OCI-LY7 (cell line): ENCODE results near the gene PAM16. TPM values are rescaled to one million over a fixed set of nuclear protein-coding genes. Genes with fewer than 3 reads are reported as not detected.

Experiments
- BruUV-seq: library from RNA; stranded (reverse); fragments of 400-500 nt; replicated peaks from 2 replicates; lab custom pipeline; 2021; lab: Mats Ljungman, UMichigan
- CTCF ChIA-PET: fragments of 300-600 bp; sonication (Branson Sonifier 250); formaldehyde crosslinking; loops from one replicate; lab custom pipeline; 2022; ENCODE audit warnings: antibody characterized with exemption; ENCODE audit not compliant: unreplicated experiment; lab: Charles Lee
- POLR2A ChIA-PET: fragments of 300-600 bp; sonication (Branson Sonifier 250); formaldehyde crosslinking; loops from one replicate; lab custom pipeline; 2022; ENCODE audit warnings: antibody characterized with exemption; lab: Charles Lee
- DNase-seq: peaks from one replicate; pipeline ENCODE4 v3.0.0-alpha.2; 2015; ENCODE audit warnings: low spot score
- H2AFZ ChIP-seq: fragments of 200-600 bp; sonication (generic), shearing (Covaris generic); 2 replicates; pipeline ENCODE4 v1.6.1; 2014; ENCODE audit warnings: mild to moderate bottlenecking, antibody characterized with exemption, low read length, moderate library complexity
- H3K27ac ChIP-seq: fragments of 200-600 bp; sonication (generic); 2 replicates; pipeline ENCODE4 v1.5.1; 2014; ENCODE audit warnings: mixed run types, low read depth, mild to moderate bottlenecking, moderate library complexity, low read length, inconsistent platforms; ENCODE audit not compliant: poor library complexity, severe bottlenecking
- H3K36me3 ChIP-seq: fragments of 200-600 bp; sonication (generic); 2 replicates; pipeline ENCODE4 v1.6.1; 2014; ENCODE audit warnings: mild to moderate bottlenecking, antibody characterized with exemption, low read length, moderate library complexity, mixed read lengths; ENCODE audit not compliant: insufficient read depth
- H3K4me1 ChIP-seq: fragments of 200-600 bp; sonication (generic); 2 replicates; pipeline ENCODE4 v1.5.1; 2014; ENCODE audit warnings: mild to moderate bottlenecking, low read length; ENCODE audit not compliant: insufficient read depth, poor library complexity, severe bottlenecking
- H3K4me2 ChIP-seq: fragments of 200-600 bp; sonication (generic); 2 replicates; pipeline ENCODE4 v1.6.1; 2014; ENCODE audit warnings: mild to moderate bottlenecking, low read length
- H3K4me3 ChIP-seq: fragments of 200-600 bp; sonication (generic); 2 replicates; pipeline ENCODE4 v1.5.1; 2014; ENCODE audit warnings: mild to moderate bottlenecking, low read depth, low read length; ENCODE audit not compliant: poor library complexity, severe bottlenecking
- H3K79me2 ChIP-seq: fragments of 200-600 bp; sonication (generic); 2 replicates; pipeline ENCODE4 v1.6.1; 2016; ENCODE audit warnings: low read depth, mild to moderate bottlenecking, low read length, moderate library complexity, mixed read lengths; ENCODE audit not compliant: insufficient read depth
- H3K9me2 ChIP-seq: fragments of 200-600 bp; sonication (generic); 2 replicates; pipeline ENCODE4 v1.6.1; 2016; ENCODE audit warnings: mild to moderate bottlenecking, low read length, mixed read lengths; ENCODE audit not compliant: insufficient read depth
- H3K9me3 ChIP-seq: fragments of 200-600 bp; sonication (generic); 2 replicates; pipeline ENCODE4 v1.6.1; 2014; ENCODE audit warnings: mild to moderate bottlenecking, mixed run types, low read length, mixed read lengths
- H4K20me1 ChIP-seq: fragments of 200-600 bp; sonication (generic); 2 replicates; pipeline ENCODE4 v1.6.1; 2014; ENCODE audit warnings: mild to moderate bottlenecking, antibody characterized with exemption, low read length, moderate library complexity, mixed read lengths; ENCODE audit not compliant: insufficient read depth
- EZH2phosphoT487 ChIP-seq: fragments of 200-600 bp; sonication (generic); IDR thresholded peaks from 2 replicates; pipeline ENCODE4 v1.6.1; 2018; ENCODE audit warnings: low read depth, borderline replicate concordance, mild to moderate bottlenecking, mixed run types, antibody characterized with exemption, low read length, moderate library complexity, mixed read lengths
- intact Hi-C: fragments of 100-400 bp; cut with micrococcal nuclease; formaldehyde crosslinking; loops from one replicate; pipeline ENCODE4 v1.10.0; 2022; ENCODE audit not compliant: unreplicated experiment
- total RNA-seq, 2 experiments: library from RNA; depleted of rRNA in 1 of 2; stranded (reverse); fragments of >200 nt in 1 of 2; shearing (Covaris generic) in 1 of 2; gene quantifications; 2 replicates each; pipeline ENCODE4 v1.2.3, GENCODE V29; 2014 to 2022
- TF ChIP-seq, protein P1 (sequence below): fragments of 200-600 bp; sonication (generic); conservative IDR thresholded peaks from 2 replicates; pipeline ENCODE4 v1.5.1; 2014; ENCODE audit warnings: mild to moderate bottlenecking, antibody characterized with exemption, low read length, moderate library complexity, mixed read lengths

Gene PAM16
- total RNA-seq, 2 experiments from 2014 or later, result 80.6 to 82.4 TPM

DNA sequence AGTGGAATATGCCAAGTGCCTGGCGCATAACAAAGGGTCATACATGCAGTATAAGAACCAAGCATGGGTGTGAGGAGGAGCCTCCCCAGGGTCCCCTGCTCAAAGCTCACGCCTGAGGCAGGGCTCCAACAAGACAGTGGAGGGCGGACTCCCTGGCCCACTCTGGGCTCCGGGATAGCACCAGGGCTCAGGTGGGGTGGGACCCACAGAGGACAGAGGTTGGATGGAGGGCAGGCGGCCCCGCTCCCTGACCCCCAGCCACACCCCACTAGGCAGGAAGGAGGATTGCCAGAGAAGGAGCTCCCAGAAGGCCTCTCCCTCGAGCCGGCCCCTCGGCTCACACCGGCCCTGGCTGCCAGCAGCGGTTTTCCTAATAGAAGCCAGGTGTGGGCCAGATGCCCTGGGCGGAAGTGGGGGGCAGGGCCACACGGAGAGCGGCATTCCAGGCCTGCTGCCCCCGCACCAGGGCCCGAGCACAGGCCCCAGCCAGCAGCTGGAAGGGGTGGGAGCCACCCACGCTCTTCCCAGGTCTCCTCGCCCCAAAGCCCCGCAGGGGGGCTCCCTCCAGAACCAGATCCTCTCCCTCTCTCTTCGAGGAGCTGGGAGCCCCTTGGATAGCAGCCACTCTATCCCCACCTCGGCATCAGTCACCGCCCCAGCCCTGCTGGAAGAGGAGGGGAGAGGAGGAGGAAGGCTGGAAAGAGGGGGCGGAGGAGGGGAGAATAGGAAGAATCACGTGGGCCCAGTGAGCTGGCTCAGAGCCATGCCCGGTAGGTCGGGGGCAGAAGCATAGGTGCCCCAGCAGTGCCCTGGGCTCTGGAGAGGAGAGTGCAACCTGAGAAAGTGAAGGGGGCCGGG is 41.5 kb upstream of the PAM16 start:
- CTCF ChIA-PET, result interaction anchor here (0.5 kb wide), 1 partner anchor 110 kb away, joined by 5 read pairs; no protein-coding TSS in a partner anchor
- no peaks in the 10 kb centered on the region for H3K9me2 ChIP-seq
- H4K20me1 ChIP-seq, result no peaks in the 10 kb centered on the region
- no peaks in the 10 kb centered on the region for H3K79me2 ChIP-seq
- peaks cover 7% of the 10 kb centered on the region for H3K4me1 ChIP-seq
- H3K4me3 ChIP-seq, result no peak overlapping the region
- BruUV-seq, result no TSS peak
- H3K9me3 ChIP-seq, result no peaks in the 10 kb centered on the region
- POLR2A ChIA-PET, result no interaction called here
- H3K27ac ChIP-seq, result no peak overlapping the region
- no peak overlapping the region for H3K4me2 ChIP-seq
- no peak for DNase-seq
- TF ChIP-seq, protein P1, sequence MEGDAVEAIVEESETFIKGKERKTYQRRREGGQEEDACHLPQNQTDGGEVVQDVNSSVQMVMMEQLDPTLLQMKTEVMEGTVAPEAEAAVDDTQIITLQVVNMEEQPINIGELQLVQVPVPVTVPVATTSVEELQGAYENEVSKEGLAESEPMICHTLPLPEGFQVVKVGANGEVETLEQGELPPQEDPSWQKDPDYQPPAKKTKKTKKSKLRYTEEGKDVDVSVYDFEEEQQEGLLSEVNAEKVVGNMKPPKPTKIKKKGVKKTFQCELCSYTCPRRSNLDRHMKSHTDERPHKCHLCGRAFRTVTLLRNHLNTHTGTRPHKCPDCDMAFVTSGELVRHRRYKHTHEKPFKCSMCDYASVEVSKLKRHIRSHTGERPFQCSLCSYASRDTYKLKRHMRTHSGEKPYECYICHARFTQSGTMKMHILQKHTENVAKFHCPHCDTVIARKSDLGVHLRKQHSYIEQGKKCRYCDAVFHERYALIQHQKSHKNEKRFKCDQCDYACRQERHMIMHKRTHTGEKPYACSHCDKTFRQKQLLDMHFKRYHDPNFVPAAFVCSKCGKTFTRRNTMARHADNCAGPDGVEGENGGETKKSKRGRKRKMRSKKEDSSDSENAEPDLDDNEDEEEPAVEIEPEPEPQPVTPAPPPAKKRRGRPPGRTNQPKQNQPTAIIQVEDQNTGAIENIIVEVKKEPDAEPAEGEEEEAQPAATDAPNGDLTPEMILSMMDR, result no peak
- no peak for TF ChIP-seq EZH2phosphoT487
- no peak overlapping the region for H2AFZ ChIP-seq
- intact Hi-C loops, result no loop called here
- H3K36me3 ChIP-seq, result peaks cover 77% of the 10 kb centered on the region

DNA sequence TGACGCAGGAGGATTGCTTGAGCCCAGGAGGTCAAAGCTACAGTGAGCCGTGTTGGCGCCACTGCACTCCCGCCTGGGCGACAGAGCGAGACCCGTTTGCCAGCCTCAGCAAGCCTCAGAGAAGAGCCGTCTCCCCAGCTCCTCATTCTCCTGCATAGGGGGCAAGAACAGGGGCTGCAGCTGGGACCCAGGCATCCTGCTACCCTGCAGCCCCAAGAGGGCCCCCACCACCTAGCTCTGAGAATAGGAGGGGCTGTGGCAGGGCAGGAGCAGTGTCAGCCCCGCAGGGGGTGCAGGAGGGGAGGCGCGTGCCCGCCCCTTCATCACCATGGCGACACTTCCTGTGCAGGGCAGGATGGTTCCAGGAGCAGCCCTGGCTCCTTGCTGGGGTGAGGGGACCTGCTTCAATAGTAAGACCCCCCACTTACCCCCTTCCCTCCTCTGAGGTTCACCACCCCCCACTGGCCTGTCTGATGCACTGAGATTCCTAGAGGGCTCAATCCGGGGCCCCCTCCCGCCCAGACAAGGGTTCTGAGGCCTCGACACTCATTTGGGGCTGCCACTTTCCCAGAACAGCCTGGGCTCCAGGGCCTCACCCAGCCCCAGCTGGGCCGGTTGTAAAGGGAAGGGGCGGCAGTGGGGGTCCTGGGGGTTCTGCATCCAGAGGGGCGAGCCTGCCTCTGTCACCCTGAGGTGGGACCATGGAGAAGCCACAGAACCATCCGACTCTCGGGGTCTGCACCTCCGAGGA is 40.7 kb upstream of the PAM16 start:
- Histone ChIP-seq H2AFZ (no peak overlapping the region), H3K27ac (no peak overlapping the region), H3K36me3 (peaks cover 77% of the 10 kb centered on the region), H4K20me1 (no peaks in the 10 kb centered on the region), H3K9me2 (no peaks in the 10 kb centered on the region), H3K4me1 (peaks cover 7% of the 10 kb centered on the region), H3K9me3 (no peaks in the 10 kb centered on the region), H3K79me2 (no peaks in the 10 kb centered on the region), H3K4me3 (no peak overlapping the region), H3K4me2 (no peak overlapping the region)
- TF ChIP-seq EZH2phosphoT487, result no peak
- TF ChIP-seq, protein P1, result no peak
- no TSS peak for BruUV-seq
- CTCF ChIA-PET, result no interaction called here
- no peak for DNase-seq
- POLR2A ChIA-PET, result no interaction called here
- intact Hi-C loops, result no loop called here
